HepG2 (cell line): ENCODE measurements around the gene IGFBP6. TPM values are rescaled to one million over a fixed set of nuclear protein-coding genes. Genes with fewer than 3 reads are reported as not detected.

ENCODE experiments used
- ARID4A ChIP-seq: sonication (generic); formaldehyde crosslinking; IDR thresholded peaks from 2 replicates; pipeline ENCODE4 v1.5.0; 2020; ENCODE audit warnings: mild to moderate bottlenecking, missing genetic modification reagents, borderline replicate concordance
- DR1 ChIP-seq: sonication (generic); formaldehyde crosslinking; IDR thresholded peaks from 2 replicates; pipeline ENCODE4 v1.8.0; 2021; ENCODE audit warnings: mild to moderate bottlenecking, missing genetic modification reagents, inconsistent platforms
- GLMP ChIP-seq: sonication (generic); formaldehyde crosslinking; IDR thresholded peaks from 2 replicates; pipeline ENCODE4 v1.9.0; 2021; ENCODE audit warnings: missing genetic modification reagents, mild to moderate bottlenecking, borderline replicate concordance
- HNRNPLL ChIP-seq: fragments of 200-400 bp; formaldehyde crosslinking; IDR thresholded peaks from 2 replicates; pipeline ENCODE4 v1.6.1; 2017; ENCODE audit warnings: mild to moderate bottlenecking, low read depth, low read length; ENCODE audit not compliant: poor library complexity, severe bottlenecking
- HOXA3 ChIP-seq: sonication (generic); formaldehyde crosslinking; IDR thresholded peaks from 2 replicates; pipeline ENCODE4 v1.5.0; 2020; ENCODE audit warnings: missing genetic modification reagents
- SIN3A ChIP-seq: IDR thresholded peaks from 2 replicates; pipeline ENCODE4 v1.6.1; 2011; ENCODE audit warnings: low read depth, mild to moderate bottlenecking, control low read depth, low read length, borderline replicate concordance
- STAT6 ChIP-seq: sonication (generic); formaldehyde crosslinking; IDR thresholded peaks from 2 replicates; pipeline ENCODE4 v1.4.0; 2020; ENCODE audit warnings: missing genetic modification reagents, mild to moderate bottlenecking, borderline replicate concordance
- TCF7 ChIP-seq: sonication (generic); IDR thresholded peaks from 2 replicates; pipeline ENCODE4 v1.6.1; 2016; ENCODE audit warnings: antibody characterized with exemption, low read depth
- XRCC5 ChIP-seq: fragments of 200-400 bp; formaldehyde crosslinking; optimal IDR thresholded peaks from 2 replicates; pipeline ENCODE3; 2017; ENCODE audit warnings: mild to moderate bottlenecking, low read length
- ZMYM4 ChIP-seq: sonication (generic); formaldehyde crosslinking; IDR thresholded peaks from 2 replicates; pipeline ENCODE4 v1.8.1; 2023; ENCODE audit warnings: mild to moderate bottlenecking, missing genetic modification reagents
- ZNF160 ChIP-seq: sonication (generic); formaldehyde crosslinking; IDR thresholded peaks from 2 replicates; pipeline ENCODE4 v1.8.0; 2022; ENCODE audit warnings: mild to moderate bottlenecking, inconsistent platforms, missing genetic modification reagents
- ZNF580 ChIP-seq: IDR thresholded peaks from 2 replicates; pipeline ENCODE4 v1.6.1; 2016; ENCODE audit warnings: low read depth, borderline replicate concordance
- ZNF703 ChIP-seq: sonication (generic); formaldehyde crosslinking; IDR thresholded peaks from 2 replicates; pipeline ENCODE4 v1.5.1; 2020; ENCODE audit warnings: missing genetic modification reagents, mild to moderate bottlenecking, moderate library complexity, borderline replicate concordance
- polyA plus RNA-seq, 8 experiments: library from polyadenylated mRNA; depleted of rRNA in 3 of 8; stranded (reverse) in 7 of 8; unstranded in 1 of 8; fragments of >200 nt; fragmentation: Illumina TruSeq in 4 of 8; extraction: Trizol in 4 of 8; gene quantifications; 2 replicates each; pipeline versions ENCODE4 v1.2.1 to v1.2.3, GENCODE V29; 2011 to 2016; ENCODE audit warnings: low read depth in 4 of 8, missing spikeins in 1 of 8, mixed read lengths in 1 of 8; ENCODE audit not compliant: insufficient read depth in 1 of 8
- total RNA-seq, 5 experiments: library from RNA; depleted of rRNA; stranded (reverse); fragments of >200 nt; fragmentation: Illumina TruSeq; extraction: Trizol; gene quantifications; 2 replicates each; pipeline ENCODE4 v1.2.3, GENCODE V29; 2016; ENCODE audit warnings: low read depth in 1 of 5
- TF ChIP-seq, protein P1 (sequence below): IDR thresholded peaks from 2 replicates; pipeline ENCODE4 v1.6.1; 2016; ENCODE audit warnings: low read depth
- TF ChIP-seq, protein P2 (sequence below): sonication (generic); formaldehyde crosslinking; IDR thresholded peaks from 2 replicates; pipeline ENCODE4 v1.8.0; 2022; ENCODE audit warnings: missing genetic modification reagents, mild to moderate bottlenecking, moderate library complexity, borderline replicate concordance

Gene IGFBP6
- total and polyA plus RNA-seq, 2 of the 13 experiments (the other 11 are each of a cell fraction or from before 2014, with no cell fraction given) = 3.9 to 25.2 TPM

DNA sequence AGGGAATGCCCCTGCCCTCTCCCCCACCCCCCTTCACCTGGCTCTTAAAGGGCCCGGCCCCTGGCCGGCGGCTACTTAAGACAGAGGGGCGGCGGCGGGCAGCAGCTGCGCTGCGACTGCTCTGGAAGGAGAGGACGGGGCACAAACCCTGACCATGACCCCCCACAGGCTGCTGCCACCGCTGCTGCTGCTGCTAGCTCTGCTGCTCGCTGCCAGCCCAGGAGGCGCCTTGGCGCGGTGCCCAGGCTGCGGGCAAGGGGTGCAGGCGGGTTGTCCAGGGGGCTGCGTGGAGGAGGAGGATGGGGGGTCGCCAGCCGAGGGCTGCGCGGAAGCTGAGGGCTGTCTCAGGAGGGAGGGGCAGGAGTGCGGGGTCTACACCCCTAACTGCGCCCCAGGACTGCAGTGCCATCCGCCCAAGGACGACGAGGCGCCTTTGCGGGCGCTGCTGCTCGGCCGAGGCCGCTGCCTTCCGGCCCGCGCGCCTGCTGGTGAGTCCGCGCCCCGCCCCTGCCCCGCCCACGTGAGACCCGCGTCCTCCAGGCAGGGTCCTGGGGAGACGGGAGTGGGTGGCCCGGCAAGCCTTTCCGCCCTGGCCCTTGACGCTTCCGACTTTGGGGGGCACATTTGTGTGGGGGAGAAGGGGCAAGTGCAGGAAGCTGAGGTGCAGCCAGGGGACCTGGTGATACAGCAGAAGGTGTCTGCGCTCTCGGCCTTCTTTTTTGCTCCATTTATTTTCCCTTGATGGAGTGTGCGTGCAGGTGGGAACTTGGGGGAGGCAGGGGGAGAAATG is at the start of gene IGFBP6 (continued):
- peak; percentile 62; the same call in 1 of the 2 replicates for TF ChIP-seq ARID4A (CRISPR knock-in tag)
- TF ChIP-seq ZNF703 (CRISPR knock-in tag) = no peak
- no peak for TF ChIP-seq TCF7
- TF ChIP-seq HOXA3 (CRISPR knock-in tag) = peak; percentile 60
- TF ChIP-seq ZNF160 (CRISPR knock-in tag) = no peak
- TF ChIP-seq STAT6 (CRISPR knock-in tag) = no peak
- TF ChIP-seq SIN3A = no peak; the same call in 1 of the 2 replicates
- TF ChIP-seq XRCC5 = peak; percentile 51
- TF ChIP-seq ZMYM4 (CRISPR knock-in tag) = no peak
- TF ChIP-seq, protein P1, sequence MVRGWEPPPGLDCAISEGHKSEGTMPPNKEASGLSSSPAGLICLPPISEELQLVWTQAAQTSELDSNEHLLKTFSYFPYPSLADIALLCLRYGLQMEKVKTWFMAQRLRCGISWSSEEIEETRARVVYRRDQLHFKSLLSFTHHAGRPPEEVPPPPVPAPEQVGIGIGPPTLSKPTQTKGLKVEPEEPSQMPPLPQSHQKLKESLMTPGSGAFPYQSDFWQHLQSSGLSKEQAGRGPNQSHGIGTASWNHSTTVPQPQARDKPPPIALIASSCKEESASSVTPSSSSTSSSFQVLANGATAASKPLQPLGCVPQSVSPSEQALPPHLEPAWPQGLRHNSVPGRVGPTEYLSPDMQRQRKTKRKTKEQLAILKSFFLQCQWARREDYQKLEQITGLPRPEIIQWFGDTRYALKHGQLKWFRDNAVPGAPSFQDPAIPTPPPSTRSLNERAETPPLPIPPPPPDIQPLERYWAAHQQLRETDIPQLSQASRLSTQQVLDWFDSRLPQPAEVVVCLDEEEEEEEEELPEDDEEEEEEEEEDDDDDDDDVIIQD (CRISPR knock-in tag) = no peak
- TF ChIP-seq DR1 = no peak
- peak; percentile 39 for TF ChIP-seq HNRNPLL
- no peak for TF ChIP-seq ZNF580 (CRISPR knock-in tag)
- TF ChIP-seq, protein P2, sequence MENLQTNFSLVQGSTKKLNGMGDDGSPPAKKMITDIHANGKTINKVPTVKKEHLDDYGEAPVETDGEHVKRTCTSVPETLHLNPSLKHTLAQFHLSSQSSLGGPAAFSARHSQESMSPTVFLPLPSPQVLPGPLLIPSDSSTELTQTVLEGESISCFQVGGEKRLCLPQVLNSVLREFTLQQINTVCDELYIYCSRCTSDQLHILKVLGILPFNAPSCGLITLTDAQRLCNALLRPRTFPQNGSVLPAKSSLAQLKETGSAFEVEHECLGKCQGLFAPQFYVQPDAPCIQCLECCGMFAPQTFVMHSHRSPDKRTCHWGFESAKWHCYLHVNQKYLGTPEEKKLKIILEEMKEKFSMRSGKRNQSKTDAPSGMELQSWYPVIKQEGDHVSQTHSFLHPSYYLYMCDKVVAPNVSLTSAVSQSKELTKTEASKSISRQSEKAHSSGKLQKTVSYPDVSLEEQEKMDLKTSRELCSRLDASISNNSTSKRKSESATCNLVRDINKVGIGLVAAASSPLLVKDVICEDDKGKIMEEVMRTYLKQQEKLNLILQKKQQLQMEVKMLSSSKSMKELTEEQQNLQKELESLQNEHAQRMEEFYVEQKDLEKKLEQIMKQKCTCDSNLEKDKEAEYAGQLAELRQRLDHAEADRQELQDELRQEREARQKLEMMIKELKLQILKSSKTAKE = peak; percentile 32
- no peak for TF ChIP-seq GLMP (CRISPR knock-in tag)
